AG04449 (cell line): ENCODE measurements around the gene KRT75.

Experiments used
- CTCF ChIA-PET: fragments of 350-600 bp; formaldehyde crosslinking; extraction: SDS; loops from one replicate; lab custom pipeline; 2021; ENCODE audit warnings: antibody characterized with exemption; lab: Yijun Ruan, JAX
- POLR2A ChIA-PET: fragments of 400-600, 350-600 bp; formaldehyde crosslinking; extraction: SDS; loops from one replicate; lab custom pipeline; 2020; ENCODE audit warnings: antibody characterized with exemption, inconsistent platforms; lab: Yijun Ruan, JAX
- DNase-seq: peaks from one replicate; pipeline ENCODE4 v3.0.0-alpha.2; 2010; ENCODE audit warnings: low read depth, low spot score
- H3K4me3 ChIP-seq: 2 replicates; pipeline ENCODE4 v1.5.1; 2011; ENCODE audit warnings: low read depth, mild to moderate bottlenecking, control low read depth, low read length
- TF ChIP-seq, protein P1 (sequence below): IDR thresholded peaks from one replicate; pipeline ENCODE4 v1.5.1; 2011; ENCODE audit warnings: mild to moderate bottlenecking, moderate library complexity, low read length, control low read depth, inconsistent platforms; ENCODE audit not compliant: insufficient read depth; ENCODE audit errors: missing control alignments

The KRT75 gene

GRCh38 chr12:52407918-52408317, 26.3 kb downstream of the KRT75 start:
- TF ChIP-seq, protein P1, sequence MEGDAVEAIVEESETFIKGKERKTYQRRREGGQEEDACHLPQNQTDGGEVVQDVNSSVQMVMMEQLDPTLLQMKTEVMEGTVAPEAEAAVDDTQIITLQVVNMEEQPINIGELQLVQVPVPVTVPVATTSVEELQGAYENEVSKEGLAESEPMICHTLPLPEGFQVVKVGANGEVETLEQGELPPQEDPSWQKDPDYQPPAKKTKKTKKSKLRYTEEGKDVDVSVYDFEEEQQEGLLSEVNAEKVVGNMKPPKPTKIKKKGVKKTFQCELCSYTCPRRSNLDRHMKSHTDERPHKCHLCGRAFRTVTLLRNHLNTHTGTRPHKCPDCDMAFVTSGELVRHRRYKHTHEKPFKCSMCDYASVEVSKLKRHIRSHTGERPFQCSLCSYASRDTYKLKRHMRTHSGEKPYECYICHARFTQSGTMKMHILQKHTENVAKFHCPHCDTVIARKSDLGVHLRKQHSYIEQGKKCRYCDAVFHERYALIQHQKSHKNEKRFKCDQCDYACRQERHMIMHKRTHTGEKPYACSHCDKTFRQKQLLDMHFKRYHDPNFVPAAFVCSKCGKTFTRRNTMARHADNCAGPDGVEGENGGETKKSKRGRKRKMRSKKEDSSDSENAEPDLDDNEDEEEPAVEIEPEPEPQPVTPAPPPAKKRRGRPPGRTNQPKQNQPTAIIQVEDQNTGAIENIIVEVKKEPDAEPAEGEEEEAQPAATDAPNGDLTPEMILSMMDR: no peak
- ChIA-PET CTCF (no interaction called here), POLR2A (no interaction called here)

DNA sequence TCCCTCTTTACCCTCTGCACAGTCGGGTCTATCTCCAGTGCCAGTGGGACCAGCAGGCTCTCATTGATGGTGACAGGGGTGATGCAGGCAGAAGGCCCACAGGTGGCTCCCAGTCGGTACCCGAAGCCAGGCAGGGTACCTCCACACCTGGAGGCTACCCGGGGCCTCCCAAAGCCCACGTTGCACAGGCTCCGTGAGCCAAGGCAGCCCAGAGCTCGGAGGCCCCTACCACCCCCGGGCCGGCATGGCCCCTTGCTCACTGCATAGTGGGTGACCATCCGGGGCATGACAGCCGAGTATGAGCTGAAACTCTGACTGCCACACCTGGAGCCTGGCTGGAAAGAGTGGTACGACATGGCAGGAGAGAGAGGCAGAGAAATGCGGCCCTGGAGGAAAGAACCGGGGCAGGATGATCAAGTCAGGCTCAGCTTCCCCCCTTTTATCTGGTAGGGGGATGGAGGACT, 28.2 kb downstream of the KRT75 start, which contains the start of gene KRT82:
Gene KRT82 (minus strand): TSS at position 414 of the 464 bp plus-strand sequence. CDS start 58 bp downstream, at position 356.
- CTCF ChIA-PET: interaction anchor here (1.0 kb wide), 1 partner anchor 474 kb away, joined by 3 read pairs; no protein-coding TSS in a partner anchor

More at GRCh38 chr12:52407918-52408317, 26.3 kb downstream of the KRT75 start:
- no peak overlapping the region for H3K4me3 ChIP-seq
- no peak for DNase-seq

DNA sequence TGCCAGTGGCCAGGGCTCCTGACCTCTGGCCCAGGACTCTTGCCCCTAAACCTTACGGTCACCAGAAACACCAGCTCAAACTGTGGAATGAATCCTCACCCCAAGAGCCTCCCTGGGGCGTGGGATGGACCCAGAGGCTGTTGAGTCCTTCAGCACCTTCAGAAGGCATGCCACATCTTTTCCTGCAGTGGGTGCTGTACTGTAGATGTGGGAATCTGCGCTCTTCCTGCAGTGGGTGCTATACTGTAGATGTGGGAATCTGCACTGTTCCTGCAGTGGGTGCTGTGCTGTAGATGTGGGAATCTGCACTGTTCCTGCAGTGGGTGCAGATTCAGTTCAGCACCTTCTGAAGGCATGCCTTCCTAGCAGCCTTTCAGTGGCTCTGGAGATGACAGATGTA, 29.2 kb downstream of the KRT75 start:
- TF ChIP-seq, protein P1: no peak
- DNase-seq: no peak
- POLR2A ChIA-PET: no interaction called here
- H3K4me3 ChIP-seq: no peak overlapping the region
- CTCF ChIA-PET: interaction anchor here (0.8 to 1.5 kb wide), 2 partner anchors 9 to 21 kb away, joined by 3 read pairs; no protein-coding TSS in a partner anchor

More for the DNA sequence above, 28.2 kb downstream of the KRT75 start, which contains the start of gene KRT82:
- TF ChIP-seq, protein P1: no peak
- no peak within 1 kb of the TSS for H3K4me3 ChIP-seq
- POLR2A ChIA-PET: no interaction called here
- DNase-seq: no peak

DNA sequence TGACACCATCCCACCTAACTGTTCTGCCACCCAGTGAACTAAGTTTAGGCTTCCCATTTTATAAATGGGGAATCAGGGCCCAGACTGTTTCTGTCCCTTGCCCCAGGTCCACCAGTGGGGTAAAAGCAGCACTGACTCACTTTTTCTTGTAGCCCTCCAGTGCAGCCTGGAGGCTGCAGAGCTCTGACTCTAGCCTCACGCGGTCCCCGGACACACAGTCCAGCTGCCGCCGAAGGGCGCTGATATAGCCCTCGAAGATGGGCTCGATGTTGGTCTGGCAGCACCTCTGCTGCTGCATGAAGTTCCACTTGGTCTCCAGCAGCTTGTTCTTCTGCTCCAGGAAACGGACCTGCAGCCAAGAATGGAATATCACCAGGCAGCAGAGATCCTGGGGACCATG, 30.6 kb downstream of the KRT75 start:
- CTCF ChIA-PET: interaction anchor here (0.7 to 1.8 kb wide), 5 partner anchors 12 to 481 kb away, joined by 3 to 6 read pairs (median 3); no protein-coding TSS in a partner anchor
- no peak for DNase-seq

DNA sequence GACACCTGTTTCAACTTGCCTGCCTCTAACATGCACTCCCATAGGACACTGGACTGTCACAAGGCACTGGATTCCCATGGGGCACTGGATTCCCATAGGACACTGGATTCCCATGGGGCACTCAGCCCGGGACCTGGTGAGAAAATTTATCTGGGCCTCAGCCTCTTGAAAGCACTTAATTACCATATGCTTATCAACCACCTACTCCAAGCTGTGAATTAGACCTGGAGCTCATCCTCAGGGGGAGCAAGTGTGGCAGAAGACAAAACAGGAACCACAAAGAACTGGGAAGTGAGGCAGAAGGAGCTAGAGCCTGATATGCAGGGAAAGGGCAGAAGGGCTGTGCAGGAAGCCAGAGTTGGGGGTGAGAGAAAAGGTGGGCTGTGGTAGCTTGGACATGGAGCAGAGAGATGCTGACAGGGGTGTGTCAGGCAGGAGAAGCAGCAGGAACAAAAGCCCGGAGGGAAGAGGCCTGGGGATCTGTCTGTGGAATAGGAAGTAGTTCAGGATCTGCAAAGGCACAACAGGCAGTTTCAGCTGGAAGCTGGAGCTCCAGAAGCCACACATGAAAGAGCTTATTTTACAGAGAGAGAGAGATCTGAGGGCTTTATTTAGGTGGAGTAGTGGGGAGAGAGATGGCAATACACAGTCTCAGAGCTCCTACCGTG, 31.2 kb downstream of the KRT75 start:
- DNase-seq: no peak
- no peak overlapping the region for H3K4me3 ChIP-seq
- ChIA-PET POLR2A (no interaction called here), CTCF (interaction anchor here (0.7 to 1.8 kb wide), 4 partner anchors 12 to 482 kb away, joined by 3 to 6 read pairs (median 4); no protein-coding TSS in a partner anchor)
- TF ChIP-seq, protein P1: no peak

More for the DNA sequence above, 30.6 kb downstream of the KRT75 start:
- TF ChIP-seq, protein P1: no peak
- H3K4me3 ChIP-seq: no peak overlapping the region
- POLR2A ChIA-PET: no interaction called here

DNA sequence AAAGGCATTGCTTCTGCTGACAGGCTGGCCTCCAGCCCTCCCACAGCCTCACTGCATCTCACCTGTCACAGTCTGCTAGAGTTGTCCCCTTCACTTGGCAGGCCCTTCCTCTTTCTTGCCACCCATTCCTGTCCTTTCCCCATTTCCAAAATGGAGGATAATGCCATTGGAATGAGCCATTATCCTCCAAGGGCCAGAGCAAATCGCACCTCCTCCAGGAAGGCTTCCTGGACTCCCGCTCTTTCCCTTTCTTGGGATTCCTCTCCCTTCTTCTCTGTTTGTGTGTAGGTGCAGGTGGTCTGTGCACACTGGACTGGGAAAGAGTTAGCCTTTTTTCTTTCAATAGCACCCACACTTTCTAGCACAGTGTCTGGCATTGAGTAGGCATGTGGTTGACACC, 31.8 kb downstream of the KRT75 start:
- ChIA-PET POLR2A (no interaction called here), CTCF (interaction anchor here (1.1 to 1.5 kb wide), 2 partner anchors 105 to 477 kb away, joined by 3 to 5 read pairs; no protein-coding TSS in a partner anchor)
- TF ChIP-seq, protein P1: no peak
- H3K4me3 ChIP-seq: no peak overlapping the region
- DNase-seq: no peak
